GM19023 (cell line): Measurements from ENCODE around the gene NKTR.

ENCODE experiments used
- ATAC-seq: cut with Tn5 transposase; IDR thresholded peaks from one replicate; pipeline ENCODE4 v1.9.1; 2021; ENCODE audit warnings: mild to moderate bottlenecking, moderate library complexity; ENCODE audit not compliant: unreplicated experiment

NKTR gene

DNA sequence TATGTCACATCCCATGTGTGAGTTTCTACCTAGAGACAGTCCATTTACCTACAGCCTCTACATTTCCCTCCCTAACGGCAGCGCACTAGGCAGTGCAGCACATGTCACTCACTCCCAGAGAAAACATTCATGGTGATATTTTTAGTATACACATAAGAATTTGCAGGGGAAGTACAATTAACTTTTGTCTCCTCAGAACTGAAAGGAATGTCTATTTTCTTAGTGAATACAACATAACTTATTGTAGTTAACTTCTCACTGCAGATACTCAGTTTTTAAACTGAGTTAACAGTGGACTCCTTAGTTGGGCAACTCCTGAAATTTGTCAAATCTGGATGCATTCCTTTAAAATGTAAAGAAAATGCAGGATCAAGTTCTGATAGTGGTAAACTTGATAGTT, 48.5 kb downstream of the NKTR start:
- ATAC-seq: no peak

DNA sequence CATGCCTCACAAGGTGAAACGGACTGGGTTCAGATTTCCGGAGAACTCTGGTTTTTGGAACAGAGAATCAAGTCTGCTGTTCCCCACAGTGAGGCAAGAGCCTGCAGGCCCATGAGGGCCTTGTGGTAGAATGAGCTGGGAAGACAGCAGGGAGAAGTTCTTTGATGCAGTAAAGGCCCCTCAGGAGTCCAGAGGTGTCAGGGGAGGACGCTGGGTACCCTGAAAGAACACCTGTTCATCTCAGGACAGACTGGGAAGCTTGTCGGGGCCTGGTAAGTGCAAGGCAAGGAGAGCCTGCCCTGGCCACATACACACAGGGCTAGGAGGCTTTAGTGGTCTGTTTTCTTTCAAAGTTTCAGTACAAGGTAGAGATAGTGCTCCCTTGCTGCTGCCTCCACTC, 49.3 kb downstream of the NKTR start:
- no peak for ATAC-seq

DNA sequence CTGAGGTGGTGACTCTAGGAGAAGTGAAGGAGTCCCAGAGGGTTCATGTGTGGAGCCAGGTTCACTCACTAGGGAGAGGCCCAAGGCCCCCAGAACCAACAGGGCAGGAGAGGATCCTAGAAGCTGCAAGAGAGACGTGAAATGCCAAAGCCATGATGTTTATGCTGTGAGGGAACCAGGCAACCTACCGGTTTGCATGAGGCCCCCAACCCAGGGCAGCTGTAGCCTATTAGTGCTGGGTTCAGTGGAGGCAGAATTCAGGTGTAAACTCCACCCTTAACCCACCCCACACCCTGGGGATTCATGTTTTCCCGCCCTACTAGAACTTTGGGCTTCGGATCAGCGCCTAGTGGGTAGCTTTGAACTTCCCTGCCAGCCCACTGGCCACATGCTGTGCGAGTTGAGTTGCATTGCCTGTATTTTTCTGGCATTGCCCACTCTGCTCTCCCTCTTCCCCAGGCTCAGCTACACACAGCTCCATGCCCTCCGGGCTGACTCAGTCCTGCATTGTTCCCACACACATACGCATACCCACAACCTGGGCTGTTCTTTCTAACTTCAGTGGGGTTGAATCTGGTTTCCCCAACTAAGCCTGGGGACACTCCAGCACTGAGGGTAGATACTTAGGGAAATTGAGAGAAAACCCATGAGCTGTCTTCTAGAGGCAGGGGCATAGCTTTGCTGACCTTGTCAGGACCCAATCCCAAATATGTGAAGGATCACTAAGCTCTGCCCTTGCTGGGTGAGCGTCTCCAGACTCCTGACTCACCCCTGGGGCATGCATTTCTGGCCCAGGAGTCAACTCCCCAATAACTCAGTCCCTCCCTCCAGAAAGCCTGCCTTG, 51.0 kb downstream of the NKTR start:
- no peak for ATAC-seq

DNA sequence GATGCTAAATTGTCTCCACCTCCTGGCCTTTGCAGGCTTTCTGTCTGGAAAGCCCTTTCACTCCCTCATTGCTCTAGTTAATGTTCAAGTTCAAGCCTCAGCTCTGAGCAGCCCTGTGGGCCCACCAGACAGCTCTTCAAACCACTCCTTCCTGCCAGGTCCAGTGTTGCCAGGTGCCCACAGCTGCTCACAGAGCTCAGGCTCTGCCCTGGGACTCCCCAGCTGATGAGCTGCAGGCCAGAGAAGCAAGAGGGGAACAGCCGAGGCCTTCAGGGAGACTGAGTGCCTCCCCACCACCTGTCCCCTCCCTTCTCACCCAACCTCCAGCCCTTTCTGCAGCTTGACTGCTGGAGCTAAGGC, 51.7 kb downstream of the NKTR start:
- ATAC-seq: peak; percentile 27

DNA sequence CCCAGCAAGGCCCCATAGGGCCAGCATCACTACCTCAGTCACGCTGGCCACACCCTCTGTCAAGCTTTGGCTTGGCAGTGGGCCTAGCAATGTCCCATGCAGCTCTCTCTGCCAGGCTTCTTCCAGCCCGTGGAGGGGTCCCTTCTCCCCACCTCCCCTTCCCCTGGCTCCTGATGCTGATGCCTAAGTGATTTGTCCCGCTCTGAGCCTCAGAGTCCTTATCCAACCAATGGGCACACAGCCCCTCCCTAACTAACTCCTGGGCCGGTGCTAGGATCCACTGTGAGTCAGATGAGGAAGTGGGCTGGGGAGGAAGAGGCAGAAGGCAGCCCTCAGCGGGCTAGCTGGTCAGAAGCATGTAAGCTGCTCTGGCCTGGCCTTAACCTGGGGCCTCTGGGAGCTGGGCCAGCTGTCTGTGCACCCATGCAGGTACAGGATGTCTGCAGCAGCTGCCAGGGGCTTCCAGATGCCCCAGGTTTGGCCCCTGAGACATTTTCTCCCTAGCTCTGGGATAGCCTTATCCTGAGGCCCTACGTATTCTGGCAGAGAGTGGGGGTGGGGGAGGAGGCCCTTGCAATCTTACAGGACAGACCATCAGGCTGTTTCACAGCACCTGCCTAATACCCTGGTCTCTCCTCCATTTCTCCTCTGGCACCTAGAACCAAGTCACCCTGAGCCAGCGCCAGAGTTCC, 52.3 kb downstream of the NKTR start:
- peak; percentile 49 for ATAC-seq

DNA sequence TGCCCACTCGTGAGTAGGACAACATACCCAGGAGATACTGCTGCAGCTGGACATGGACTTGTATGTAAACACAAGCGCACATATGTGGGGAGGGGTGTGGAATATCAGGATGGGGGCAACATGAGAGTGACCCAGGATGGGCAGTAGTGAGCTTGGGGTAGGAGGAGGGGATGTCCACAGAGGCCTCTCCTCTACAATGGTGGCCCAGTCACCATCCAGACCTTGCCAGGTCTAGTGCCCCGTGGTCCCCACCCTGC, 52.7 kb downstream of the NKTR start:
- no peak for ATAC-seq

DNA sequence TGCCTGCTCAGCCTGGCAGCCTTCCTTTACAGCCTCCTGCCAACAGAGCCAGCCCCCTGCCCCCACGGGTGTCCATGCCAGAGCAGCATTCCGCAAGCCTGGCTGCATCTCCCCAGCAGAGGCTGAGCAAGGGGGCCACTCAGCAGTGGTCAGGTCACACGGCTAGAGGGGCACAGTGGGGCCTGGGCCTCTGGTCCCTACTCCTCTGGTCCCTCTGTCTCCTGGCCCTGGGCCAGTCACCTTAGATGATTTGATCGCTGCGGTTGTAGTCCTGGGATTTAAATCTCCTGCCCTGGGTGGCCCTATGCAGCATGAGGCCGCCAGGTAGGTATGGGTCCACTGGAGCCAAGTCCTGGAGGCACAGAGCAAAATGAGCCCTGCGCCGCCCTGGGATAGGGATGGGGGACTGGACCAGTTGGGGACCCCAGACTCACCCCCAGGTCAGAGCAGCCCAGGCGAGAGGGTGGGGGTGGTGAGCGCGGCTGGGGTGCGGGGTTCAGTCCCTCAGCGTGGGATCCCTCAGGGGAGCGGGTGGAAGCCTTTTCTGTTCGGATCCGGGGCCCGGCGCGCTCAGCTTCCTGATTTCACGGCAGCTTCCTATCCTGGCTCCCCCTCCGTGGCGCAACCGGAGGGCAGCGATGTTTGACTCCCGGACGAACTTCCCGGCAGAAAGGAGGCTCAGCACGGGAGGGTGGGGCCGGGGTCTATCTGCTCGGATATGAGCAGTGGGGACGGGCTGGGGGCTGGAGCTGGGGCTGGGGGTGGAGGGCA, 53.3 kb downstream of the NKTR start, which contains the start of gene ZBTB47:
TSS of gene ZBTB47 (plus strand) at position 138 of the 771 bp plus-strand sequence. CDS start 4,659 bp downstream, outside the sequence.
- no peak for ATAC-seq

DNA sequence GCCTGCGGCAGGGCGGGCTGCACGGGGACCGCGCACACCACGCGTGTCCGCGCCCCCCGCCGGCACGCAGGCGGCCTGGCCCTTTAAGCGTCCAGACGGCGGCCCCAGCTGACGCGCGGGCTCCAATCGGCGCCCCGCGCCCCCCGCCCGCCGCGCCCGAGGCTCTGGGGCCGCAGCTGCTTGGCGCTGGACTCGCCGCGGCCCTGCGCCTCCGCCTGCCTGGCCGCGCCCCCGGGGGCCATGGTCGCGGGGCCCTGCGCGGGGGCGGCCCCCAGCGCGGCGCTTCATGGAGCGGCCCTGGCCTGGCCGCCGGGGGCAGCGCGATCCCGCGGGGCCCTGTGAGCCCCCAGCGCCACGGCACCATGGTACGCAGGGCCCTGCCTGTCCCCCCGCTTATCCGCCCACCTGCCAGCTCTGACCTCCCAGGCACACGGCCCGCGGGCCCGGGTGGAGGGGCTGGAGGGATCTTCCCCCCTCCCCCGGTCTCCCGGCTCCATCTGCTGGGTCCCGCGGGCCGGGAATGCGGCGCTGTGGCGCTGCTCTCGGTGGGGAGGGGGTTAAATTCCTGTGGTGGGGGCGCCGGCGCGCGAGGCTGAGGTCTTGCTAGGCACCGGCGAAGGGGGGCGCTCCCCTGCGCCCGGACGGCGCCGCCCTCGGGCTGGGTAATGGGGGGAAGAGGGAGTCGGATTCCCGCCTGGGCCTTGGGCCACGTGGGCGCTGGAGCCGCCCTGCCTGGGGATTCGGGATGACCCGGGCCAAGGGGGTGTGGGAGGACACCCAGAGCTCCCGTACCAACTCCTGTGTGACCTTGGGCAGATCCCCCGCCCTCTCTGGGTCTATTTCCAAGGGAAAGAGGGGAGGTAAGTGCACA, 54.1 kb downstream of the NKTR start:
- ATAC-seq: no peak

DNA sequence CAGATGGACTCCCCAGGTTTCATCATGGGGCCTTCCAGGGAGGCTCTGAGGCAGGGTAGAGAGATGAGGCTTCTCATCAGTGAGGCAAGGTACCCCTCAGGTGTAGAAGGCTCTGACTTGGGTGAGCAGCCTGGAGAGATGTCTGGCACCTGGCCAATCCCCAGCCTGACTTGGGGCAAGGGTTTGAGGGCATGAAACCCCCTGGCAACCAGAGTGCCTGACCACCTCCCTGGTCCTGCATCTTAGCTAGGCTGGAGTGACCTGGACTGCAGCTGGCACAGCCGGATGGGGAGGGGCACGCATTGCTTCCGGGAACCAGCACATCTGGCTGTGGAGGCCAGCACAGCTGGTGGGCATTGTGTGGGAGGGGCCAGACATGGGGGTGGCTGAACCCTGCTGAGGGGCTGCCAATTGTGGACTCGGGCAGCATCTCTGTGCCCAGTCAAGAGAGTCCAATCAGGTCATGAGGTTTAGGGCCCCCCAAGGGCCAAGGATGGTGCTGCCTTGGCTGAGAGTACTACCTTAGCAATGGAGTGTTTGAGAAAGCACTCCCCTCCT, 54.9 kb downstream of the NKTR start:
- ATAC-seq: no peak

DNA sequence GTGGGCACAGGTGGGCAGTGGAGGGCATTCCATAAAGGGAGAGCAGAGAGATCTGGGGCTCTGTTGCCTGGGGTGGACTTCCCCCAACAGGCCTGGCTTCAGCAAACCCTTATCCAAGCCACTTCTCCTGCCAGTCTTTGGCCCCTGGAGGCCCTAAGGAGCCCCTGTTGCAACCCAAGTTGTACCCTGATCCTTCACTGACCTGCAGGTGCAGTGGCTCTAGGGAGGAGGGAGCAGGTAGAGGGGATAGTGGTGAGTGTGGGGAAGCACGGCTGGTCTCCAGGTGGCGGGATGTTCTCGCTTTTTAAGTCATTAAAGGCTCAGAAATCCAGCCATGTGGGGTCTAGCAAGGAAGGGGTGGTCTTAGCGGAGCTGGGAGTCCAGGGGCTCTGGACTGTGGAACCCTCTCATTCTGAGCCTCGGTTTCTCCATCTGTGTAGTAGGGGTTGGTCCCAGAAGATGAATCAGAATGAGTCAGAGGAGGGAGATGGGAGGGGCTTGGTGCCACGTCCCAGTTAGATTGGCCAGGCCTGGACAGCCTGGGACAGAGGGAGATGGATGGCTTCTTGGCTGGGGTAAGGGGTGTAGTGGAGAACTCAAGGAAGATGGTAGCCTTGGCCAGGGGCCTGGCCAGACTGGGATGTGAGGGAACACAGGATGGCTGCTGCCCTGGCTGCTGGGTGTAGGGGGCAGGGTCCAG, 55.6 kb downstream of the NKTR start:
- no peak for ATAC-seq

DNA sequence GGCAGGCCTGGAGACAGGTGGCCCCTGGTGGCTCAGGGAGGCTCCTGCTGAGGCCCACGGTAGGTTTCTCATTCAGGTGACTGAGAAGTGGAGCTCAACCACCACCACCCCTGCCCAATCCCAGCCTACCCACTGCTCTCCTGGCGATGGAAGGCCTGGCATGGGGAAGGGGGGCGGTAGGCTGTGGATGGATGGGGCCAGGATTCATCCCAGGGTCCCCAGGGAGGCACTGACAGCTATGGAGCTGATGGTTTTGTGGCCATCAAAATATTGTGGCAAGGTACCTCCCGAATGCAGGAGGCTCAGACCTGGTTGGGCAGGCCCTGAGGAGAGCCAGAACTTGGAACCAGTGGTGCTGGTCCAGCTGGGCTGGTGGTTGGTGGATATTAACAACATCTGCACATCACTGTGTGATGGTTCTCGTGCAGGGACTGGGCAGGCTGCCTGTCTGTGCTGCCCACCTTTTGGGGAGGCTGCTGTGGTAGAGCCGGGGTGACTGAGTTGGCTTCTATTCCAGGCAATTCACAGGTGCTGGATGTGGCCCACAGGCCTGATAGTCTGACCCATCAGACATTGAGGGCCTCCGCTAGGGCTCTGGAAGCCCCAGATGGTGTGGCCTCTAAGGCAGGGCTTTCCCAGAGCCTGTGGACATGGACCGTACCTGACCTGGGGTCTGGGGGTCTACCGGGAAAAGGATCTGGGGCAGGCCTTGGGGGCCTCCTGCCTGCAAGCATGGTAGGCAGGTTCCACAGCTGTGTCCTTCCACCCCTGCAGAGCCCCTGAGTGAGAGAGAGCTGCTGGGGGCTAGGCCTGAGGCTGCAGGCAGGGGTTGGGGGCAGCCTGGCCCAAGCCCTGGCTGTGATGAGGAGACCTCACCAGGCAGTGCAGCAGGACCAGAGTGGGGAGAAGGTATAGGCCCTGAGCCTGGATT, 56.5 kb downstream of the NKTR start:
- ATAC-seq: no peak

DNA sequence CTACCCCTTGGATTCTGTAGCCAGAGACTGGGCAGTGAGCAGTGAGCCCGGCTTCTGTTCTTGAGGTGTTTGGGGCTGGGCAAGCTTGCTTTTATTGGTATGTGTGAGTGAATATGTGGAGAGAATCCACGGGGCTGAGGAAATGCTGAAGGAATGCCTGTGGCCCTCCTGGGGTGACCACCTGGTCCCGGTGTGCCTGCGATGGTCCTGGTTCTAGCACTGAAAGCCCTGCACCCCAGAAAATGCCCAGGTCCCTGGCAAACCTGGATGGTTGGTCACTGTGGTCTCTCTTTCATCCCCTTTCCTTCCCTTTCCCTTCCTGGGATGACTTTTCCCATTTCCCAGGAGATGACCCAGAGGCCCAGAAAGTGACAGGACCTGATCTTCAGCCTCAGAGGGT, 57.2 kb downstream of the NKTR start:
- ATAC-seq: no peak

DNA sequence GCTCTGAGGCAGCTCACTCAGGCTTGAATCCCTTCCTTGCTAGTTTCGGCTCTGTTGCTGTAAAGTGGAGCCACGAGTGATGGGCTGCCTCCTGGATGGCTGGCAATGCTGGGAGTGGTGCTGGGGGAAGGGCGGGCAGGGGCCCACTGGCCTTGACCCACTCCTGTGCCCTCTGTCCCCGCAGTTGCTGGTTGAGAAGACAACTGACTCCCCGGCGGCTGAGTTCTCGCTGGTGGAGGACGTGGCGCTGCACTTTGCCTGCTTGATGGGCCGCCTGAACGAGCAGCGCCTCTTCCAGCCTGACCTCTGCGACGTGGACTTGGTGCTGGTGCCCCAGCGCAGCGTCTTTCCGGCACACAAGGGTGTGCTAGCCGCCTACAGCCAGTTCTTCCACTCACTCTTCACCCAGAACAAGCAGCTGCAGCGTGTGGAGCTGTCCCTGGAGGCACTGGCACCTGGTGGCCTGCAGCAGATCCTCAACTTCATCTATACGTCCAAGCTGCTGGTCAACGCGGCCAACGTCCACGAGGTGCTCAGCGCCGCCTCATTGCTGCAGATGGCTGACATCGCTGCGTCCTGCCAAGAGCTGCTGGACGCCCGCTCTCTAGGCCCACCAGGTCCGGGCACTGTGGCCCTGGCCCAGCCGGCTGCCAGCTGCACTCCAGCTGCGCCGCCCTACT, 57.7 kb downstream of the NKTR start:
- no peak for ATAC-seq

DNA sequence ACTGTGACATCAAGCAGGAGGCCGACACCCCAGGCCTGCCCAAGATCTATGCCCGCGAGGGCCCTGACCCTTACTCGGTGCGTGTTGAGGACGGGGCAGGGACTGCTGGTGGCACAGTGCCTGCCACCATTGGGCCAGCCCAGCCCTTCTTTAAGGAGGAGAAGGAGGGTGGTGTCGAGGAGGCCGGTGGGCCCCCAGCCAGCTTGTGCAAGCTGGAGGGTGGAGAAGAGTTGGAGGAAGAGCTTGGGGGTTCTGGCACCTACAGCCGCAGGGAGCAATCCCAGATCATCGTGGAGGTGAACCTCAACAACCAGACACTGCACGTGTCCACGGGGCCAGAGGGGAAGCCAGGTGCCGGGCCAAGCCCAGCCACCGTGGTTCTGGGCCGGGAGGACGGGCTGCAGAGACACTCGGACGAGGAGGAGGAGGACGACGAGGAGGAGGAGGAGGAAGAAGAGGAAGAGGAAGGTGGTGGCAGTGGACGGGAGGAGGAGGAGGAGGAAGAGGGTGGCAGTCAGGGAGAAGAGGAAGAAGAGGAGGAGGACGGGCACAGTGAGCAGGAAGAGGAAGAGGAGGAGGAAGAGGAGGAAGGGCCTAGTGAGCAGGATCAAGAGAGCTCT, 58.4 kb downstream of the NKTR start:
- no peak for ATAC-seq

DNA sequence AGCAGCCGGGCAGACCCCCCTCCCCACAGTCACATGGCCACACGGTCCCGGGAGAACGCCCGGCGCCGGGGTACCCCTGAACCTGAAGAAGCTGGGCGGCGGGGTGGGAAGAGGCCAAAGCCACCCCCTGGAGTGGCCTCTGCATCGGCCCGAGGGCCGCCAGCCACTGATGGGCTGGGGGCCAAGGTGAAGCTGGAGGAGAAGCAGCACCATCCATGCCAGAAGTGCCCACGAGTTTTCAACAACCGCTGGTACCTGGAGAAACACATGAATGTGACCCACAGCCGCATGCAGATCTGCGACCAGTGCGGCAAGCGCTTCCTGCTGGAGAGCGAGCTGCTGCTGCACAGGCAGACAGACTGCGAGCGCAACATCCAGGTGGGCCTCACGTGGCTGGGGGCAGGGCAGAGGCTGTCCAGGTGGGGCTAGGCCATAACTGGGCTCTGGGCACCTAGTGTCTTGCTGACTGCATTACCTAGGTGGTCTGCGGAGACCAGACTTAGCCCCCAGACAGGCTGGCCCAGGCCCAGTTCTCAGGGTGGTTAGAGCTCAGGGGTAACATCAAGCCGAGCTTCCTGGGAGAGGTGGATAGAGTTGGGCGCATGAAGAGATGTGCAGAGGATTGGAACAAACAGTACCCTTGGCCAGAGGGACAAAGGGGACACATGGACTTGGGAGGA, 59.1 kb downstream of the NKTR start:
- no peak for ATAC-seq

DNA sequence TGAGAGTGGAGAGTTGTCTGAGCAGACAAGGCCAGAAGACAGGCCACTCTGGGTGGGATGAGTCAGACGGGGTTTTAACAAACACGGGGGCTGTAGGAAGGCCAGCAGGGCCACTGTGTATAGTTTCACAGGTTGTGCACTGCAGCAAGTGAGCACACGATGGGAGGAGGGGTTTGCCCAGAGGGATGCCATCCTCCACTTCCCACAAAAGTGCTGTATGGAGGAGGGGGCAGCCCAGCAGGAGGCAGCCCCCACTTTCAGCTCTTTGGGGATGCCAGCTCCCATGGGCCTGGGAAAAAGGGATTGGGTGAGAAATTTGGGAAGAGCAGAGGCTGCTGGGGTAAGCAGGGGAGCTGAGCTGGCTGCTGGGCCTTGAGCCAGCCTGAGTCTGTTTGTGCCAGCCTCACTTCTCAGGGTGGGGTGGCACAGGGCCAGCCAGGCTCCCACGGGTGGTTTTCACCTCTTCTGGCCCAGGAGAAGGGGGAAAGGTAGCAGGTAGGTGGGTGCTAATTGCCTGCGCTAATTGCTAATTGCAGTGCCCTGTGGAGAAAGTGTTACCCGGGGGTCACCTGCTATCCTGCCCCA, 59.7 kb downstream of the NKTR start:
- no peak for ATAC-seq

DNA sequence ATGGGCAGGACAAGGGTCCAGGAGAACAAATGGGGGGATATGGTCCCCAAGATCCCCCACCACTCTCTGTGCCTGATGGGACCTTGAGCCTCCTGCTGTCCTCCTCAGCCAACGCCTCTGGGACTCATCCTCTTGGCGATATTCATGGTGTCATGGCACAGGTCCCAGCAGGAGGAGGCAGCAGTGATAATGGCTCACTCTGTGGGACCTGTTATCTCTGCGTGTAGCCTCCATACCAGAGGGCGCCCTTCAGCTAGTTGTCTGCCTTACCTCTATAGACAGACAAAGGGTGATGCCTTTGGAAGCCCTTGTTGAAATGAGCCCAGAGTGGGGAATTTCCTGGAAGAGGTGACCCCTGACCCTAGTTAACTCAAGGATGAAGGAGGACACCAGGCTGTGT, 60.4 kb downstream of the NKTR start:
- no peak for ATAC-seq
